ENCODE measurements around the gene MOGAT3. TPM values are rescaled to one million over a fixed set of nuclear protein-coding genes. Genes with fewer than 3 reads are reported as not detected.

Gene MOGAT3
- polyA plus RNA-seq, 1 donor from 2014 or later: not detected

DNA sequence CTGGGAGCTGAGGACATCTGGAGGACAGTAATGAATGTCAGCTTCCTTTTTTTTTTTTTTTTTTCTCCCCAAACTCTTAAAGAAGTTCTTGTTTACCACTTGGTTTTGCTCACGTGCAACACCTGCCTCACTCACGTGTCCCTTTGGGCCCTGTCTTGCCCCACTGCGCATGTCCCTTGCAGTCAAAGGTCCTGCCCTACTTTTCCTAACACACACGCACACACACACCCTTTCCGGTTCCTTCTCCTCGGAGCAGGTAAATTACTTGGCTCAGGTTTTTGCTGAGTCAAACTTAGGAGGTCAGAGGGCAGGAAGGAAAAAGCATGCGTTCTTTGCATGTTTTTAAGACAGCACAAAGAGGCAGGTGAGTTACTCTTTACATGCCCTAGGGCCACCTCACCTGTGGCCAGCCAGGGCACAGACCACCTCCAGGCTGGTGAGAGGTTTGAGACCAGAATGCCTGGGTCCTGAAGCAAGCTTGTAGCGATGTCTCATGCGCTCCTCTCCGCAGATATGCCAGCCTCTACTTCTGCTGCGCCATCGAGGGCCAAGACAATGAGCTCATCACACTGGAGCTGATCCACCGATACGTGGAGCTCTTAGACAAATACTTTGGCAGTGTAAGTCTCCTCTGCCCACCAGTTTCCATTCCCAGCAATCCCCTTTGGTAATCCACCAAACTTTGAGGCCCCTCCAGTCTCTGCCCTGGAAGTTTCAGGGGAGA is 43.8 kb downstream of the MOGAT3 start:
- Mint-ChIP-seq H3K4me1 (peaks cover 6 to 12% (median 7%) of the 10 kb centered on the region in 3 donors), H3K36me3 (no peaks in the 10 kb centered on the region), H3K27me3 (peaks cover 2% of the 10 kb centered on the region), H3K27ac (peak overlapping the region in 1 of 3 donors; percentile 77), H3K4me3 (peak overlapping the region in 3 of 4 donors; percentile 14 to 85 (median 80)), H3K9me3 (no peaks in the 10 kb centered on the region)

GRCh38 chr7:101156277-101156676 is 44.6 kb downstream of the MOGAT3 start:
- Mint-ChIP-seq H3K9me3 (no peaks in the 10 kb centered on the region), H3K4me1 (peaks cover 6 to 12% (median 7%) of the 10 kb centered on the region in 3 donors), H3K36me3 (no peaks in the 10 kb centered on the region), H3K27me3 (no peaks in the 10 kb centered on the region), H3K4me3 (peak overlapping the region in 3 of 4 donors; percentile 21 to 80 (median 71)), H3K27ac (no peak overlapping the region)

DNA sequence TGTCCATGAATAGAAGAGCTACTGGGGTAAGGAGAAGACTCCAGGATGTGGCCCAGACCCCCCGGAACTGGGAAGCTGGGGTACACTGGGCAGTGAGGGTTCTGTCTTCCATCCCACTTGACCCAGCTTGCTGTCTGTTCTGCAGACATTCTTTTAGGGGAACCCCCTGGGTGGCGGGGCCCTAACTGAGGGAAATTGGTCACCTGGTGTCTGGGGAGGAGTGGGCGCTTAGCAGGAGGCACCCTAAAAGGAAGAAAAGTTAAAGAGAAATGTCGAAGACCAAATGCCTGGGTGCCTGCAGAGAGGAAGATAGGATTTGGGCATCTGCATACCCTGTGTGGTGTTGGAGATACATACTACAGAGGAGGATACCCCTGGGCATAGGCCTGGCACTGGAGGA is 45.5 kb downstream of the MOGAT3 start:
- H3K27ac Mint-ChIP-seq: peak overlapping the region in 2 of 3 donors; percentile 39 to 91
- H3K4me3 Mint-ChIP-seq: peak overlapping the region; percentile 80 to 92 (median 84)
- no peaks in the 10 kb centered on the region for H3K9me3 Mint-ChIP-seq
- peaks cover 7 to 12% (median 8%) of the 10 kb centered on the region in 3 donors for H3K4me1 Mint-ChIP-seq
- H3K27me3 Mint-ChIP-seq: peaks cover 1% of the 10 kb centered on the region
- H3K36me3 Mint-ChIP-seq: no peaks in the 10 kb centered on the region

DNA sequence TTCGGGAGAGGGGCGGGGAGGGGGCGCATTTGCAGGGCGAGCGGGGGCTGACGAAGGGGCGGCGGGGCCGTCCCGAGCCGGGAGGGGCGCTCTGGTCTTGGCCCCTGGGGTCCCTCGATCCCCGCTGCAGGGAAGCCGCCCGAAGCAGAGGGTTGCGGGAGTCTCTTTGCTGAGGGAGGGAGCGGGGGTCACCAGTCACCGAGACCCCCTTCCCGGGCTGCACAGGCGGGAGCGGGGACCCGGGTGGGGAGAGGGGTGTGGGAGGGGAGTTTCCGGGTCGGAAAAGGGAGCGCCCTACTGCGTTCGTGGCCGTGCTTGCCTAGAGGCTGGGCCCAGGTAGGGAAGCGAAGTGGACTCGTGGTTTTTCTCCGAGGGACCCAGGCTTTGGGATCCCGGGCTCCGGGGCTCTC is 46.1 kb downstream of the MOGAT3 start:
- Mint-ChIP-seq H3K27me3 (peaks cover 2% of the 10 kb centered on the region), H3K4me1 (peaks cover 7 to 12% (median 8%) of the 10 kb centered on the region in 3 donors), H3K4me3 (peak overlapping the region; percentile 80 to 92 (median 86)), H3K9me3 (no peaks in the 10 kb centered on the region), H3K36me3 (no peaks in the 10 kb centered on the region), H3K27ac (peak overlapping the region in 1 of 3 donors; percentile 91)

DNA sequence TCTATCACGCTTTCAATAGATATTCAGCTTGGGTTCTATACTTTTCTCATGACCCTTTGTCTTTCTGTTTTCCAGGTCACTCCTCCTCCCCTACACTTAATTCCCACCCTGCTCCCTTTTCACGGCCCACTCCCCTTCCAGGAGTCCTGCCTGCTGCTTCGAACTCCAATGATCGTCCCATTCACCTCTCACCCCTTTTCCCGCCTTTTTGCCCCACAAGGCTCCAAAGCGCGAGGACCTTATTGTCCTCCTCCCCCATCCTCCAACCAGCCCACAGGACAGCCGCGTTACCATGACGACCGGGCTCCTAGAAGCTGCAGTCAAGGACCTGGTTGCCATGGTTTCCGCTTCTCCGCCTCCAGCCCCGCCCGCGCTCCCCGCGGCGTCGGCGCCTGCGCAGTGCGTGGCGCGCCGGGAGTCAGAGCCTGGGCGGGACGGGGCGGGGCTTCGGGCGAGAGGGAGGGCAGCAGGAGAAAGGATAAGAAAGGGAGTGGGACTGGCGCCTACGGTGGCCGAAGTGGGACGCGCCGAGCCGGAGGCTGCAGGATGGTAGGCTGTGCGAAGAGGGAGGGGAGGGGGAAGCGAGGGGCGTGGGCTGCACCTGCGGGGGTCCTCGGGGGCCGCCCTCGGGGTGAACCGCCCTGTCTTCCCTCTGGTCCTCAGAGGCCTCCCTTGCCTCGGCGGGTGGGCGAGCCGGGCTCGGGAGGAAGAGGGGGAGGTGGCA is 46.7 kb downstream of the MOGAT3 start, which contains the start of gene AP1S1:
Gene AP1S1, plus strand, starts transcription at position 508 of the 724 bp plus-strand sequence. Its CDS starts 39 bp downstream, at position 547.
- Mint-ChIP-seq H3K27me3 (peaks cover 4% of the 10 kb centered on the region), H3K4me3 (peak within 1 kb of the TSS; percentile 80 to 92 (median 86)), H3K4me1 (peaks cover 7 to 12% (median 8%) of the 10 kb centered on the region in 3 donors), H3K9me3 (no peaks in the 10 kb centered on the region), H3K36me3 (no peaks in the 10 kb centered on the region), H3K27ac (peak within 1 kb of the TSS; percentile 73 to 96 (median 91))

GRCh38 chr7:101151908-101152651 is 48.8 kb downstream of the MOGAT3 start:
- Mint-ChIP-seq H3K9me3 (no peaks in the 10 kb centered on the region), H3K36me3 (peaks cover 2% of the 10 kb centered on the region), H3K27me3 (peaks cover 9% of the 10 kb centered on the region), H3K4me1 (peaks cover 7 to 12% (median 8%) of the 10 kb centered on the region in 3 donors), H3K27ac (peak overlapping the region in 1 of 3 donors; percentile 67), H3K4me3 (peak overlapping the region in 1 of 4 donors; percentile 77)

Other genes with a start within 250 kb of the MOGAT3 start
- not detected for gene MUC12, start 231.5 kb downstream of the MOGAT3 start, polyA plus RNA-seq
- gene MUC17, start 181.0 kb downstream of the MOGAT3 start, polyA plus RNA-seq: not detected
- 15.0 TPM for gene TRIM56, start 115.6 kb downstream of the MOGAT3 start, polyA plus RNA-seq
- gene SERPINE1, start 73.9 kb downstream of the MOGAT3 start, polyA plus RNA-seq: not detected
- 8.3 TPM for gene AP1S1, start 46.6 kb downstream of the MOGAT3 start, polyA plus RNA-seq
- not detected for gene VGF, start 35.5 kb downstream of the MOGAT3 start, polyA plus RNA-seq
- gene NAT16, start 20.7 kb downstream of the MOGAT3 start, polyA plus RNA-seq: not detected
- 16.8 TPM for gene PLOD3, start 16.5 kb upstream of the MOGAT3 start, polyA plus RNA-seq
- gene ZNHIT1, start 17.1 kb upstream of the MOGAT3 start, polyA plus RNA-seq: 54.4 TPM
- 2.2 TPM for gene CLDN15, start 36.8 kb upstream of the MOGAT3 start, polyA plus RNA-seq
- 172 TPM for gene FIS1, start 44.0 kb upstream of the MOGAT3 start, polyA plus RNA-seq
- gene IFT22, start 120.8 kb upstream of the MOGAT3 start, polyA plus RNA-seq: 5.3 TPM
- not detected for gene COL26A1, start 161.8 kb upstream of the MOGAT3 start, polyA plus RNA-seq

All from IgD-negative memory B cell (primary cell).